OCI-LY1 (cell line): ENCODE measurements around the gene PGAM5.

Experiments used
- H2AFZ ChIP-seq: fragments of 200-600 bp; sonication (generic), shearing (Covaris generic); 2 replicates; pipeline ENCODE4 v1.6.0; 2014; ENCODE audit warnings: antibody characterized with exemption, mild to moderate bottlenecking, low read length
- H3F3A ChIP-seq: fragments of 200-600 bp; sonication (generic), shearing (Covaris generic); 2 replicates; pipeline ENCODE4 v1.6.0; 2014; ENCODE audit warnings: mild to moderate bottlenecking, antibody characterized with exemption, low read length, moderate library complexity; ENCODE audit not compliant: insufficient read depth
- H3K27ac ChIP-seq: fragments of 200-600 bp; sonication (generic); 2 replicates; pipeline ENCODE4 v1.5.1; 2014; ENCODE audit warnings: low read length, mixed run types, mild to moderate bottlenecking, low read depth; ENCODE audit not compliant: poor library complexity, severe bottlenecking
- H3K27me3 ChIP-seq: fragments of 200-600 bp; sonication (generic); 2 replicates; pipeline ENCODE4 v1.6.0; 2014; ENCODE audit warnings: antibody characterized with exemption, mild to moderate bottlenecking, low read length, moderate library complexity; ENCODE audit not compliant: insufficient read depth
- H3K36me3 ChIP-seq: fragments of 200-600 bp; sonication (generic); 2 replicates; pipeline ENCODE4 v1.6.1; 2014; ENCODE audit warnings: mild to moderate bottlenecking, antibody characterized with exemption, low read length, moderate library complexity, mixed read lengths; ENCODE audit not compliant: insufficient read depth
- H3K4me1 ChIP-seq: fragments of 200-600 bp; sonication (generic); 2 replicates; pipeline ENCODE4 v1.5.1; 2014; ENCODE audit warnings: mild to moderate bottlenecking, low read length, moderate library complexity; ENCODE audit not compliant: insufficient read depth, severe bottlenecking
- H3K4me2 ChIP-seq: fragments of 200-600 bp; sonication (generic), shearing (Covaris generic); 2 replicates; pipeline ENCODE4 v1.6.1; 2014; ENCODE audit warnings: low read length
- H3K4me3 ChIP-seq: fragments of 200-600 bp; sonication (generic); 2 replicates; pipeline ENCODE4 v1.5.1; 2014; ENCODE audit warnings: low read length, low read depth, mild to moderate bottlenecking, mixed read lengths; ENCODE audit not compliant: poor library complexity, severe bottlenecking
- H3K79me2 ChIP-seq: fragments of 200-600 bp; shearing (Covaris generic); 2 replicates; pipeline ENCODE4 v1.6.1; 2016; ENCODE audit warnings: mixed run types, low read length, mixed read lengths; ENCODE audit not compliant: insufficient read depth
- H3K9ac ChIP-seq: fragments of 200-600 bp; sonication (generic), shearing (Covaris generic); 2 replicates; pipeline ENCODE4 v1.6.1; 2014; ENCODE audit warnings: mild to moderate bottlenecking, low read length, mixed read lengths
- H3K9me2 ChIP-seq: fragments of 200-600 bp; sonication (generic), shearing (Covaris generic); 2 replicates; pipeline ENCODE4 v1.6.1; 2014; ENCODE audit warnings: low read depth, mild to moderate bottlenecking, low read length, mixed read lengths
- H3K9me3 ChIP-seq: fragments of 200-600 bp; shearing (Covaris generic); 2 replicates; pipeline ENCODE4 v1.6.1; 2014; ENCODE audit warnings: low read length, mixed read lengths
- H4K20me1 ChIP-seq: fragments of 200-600 bp; sonication (generic), shearing (Covaris generic); 2 replicates; pipeline ENCODE4 v1.6.0; 2016; ENCODE audit warnings: mild to moderate bottlenecking, low read length; ENCODE audit not compliant: insufficient read depth
- EZH2 ChIP-seq: fragments of 200-600 bp; sonication (generic), shearing (Covaris generic); IDR thresholded peaks from 2 replicates; pipeline ENCODE4 v1.8.0; 2017; ENCODE audit warnings: borderline replicate concordance, mixed run types, mild to moderate bottlenecking, antibody characterized with exemption, low read length, moderate library complexity, mixed read lengths
- TF ChIP-seq, protein P1 (sequence below): fragments of 200-600 bp; sonication (generic), shearing (Covaris generic); IDR thresholded peaks from 2 replicates; pipeline ENCODE4 v1.5.1; 2017; ENCODE audit warnings: mild to moderate bottlenecking, antibody characterized with exemption, low read length, moderate library complexity, mixed read lengths

Gene PGAM5

DNA sequence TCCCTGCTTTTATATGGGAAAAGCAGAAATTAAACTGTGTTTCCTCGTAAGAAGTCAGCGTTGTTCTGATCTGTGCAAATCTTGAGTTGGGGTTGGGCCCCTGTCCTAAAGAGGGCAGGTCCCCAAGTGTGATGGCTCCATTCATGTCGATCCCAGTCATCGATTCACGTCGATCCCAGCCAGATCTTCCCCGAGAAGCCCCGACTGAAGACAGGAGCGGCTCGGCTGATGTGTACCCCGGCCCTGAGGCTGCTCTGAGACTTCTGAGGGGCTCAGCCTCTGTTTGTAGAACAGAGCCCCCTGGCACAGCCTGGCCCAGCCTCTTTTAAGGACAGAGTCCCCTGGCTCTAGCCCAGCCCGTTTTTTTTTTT, 9.3 kb downstream of the PGAM5 start:
- Histone ChIP-seq H3K79me2 (no peaks in the 10 kb centered on the region), H3F3A (0 out of 2 replicates have a peak, but pooled peaks cover 3% of the 10 kb centered on the region), H3K9me3 (no peaks in the 10 kb centered on the region), H3K9me2 (no peaks in the 10 kb centered on the region), H3K4me2 (no peak overlapping the region), H3K4me3 (no peak overlapping the region), H3K27me3 (no peaks in the 10 kb centered on the region), H3K27ac (no peak overlapping the region), H4K20me1 (no peaks in the 10 kb centered on the region), H2AFZ (no peak overlapping the region), H3K4me1 (no peaks in the 10 kb centered on the region), H3K9ac (no peak overlapping the region), H3K36me3 (peaks cover 90% of the 10 kb centered on the region)
- TF ChIP-seq EZH2, result no peak
- TF ChIP-seq, protein P1, sequence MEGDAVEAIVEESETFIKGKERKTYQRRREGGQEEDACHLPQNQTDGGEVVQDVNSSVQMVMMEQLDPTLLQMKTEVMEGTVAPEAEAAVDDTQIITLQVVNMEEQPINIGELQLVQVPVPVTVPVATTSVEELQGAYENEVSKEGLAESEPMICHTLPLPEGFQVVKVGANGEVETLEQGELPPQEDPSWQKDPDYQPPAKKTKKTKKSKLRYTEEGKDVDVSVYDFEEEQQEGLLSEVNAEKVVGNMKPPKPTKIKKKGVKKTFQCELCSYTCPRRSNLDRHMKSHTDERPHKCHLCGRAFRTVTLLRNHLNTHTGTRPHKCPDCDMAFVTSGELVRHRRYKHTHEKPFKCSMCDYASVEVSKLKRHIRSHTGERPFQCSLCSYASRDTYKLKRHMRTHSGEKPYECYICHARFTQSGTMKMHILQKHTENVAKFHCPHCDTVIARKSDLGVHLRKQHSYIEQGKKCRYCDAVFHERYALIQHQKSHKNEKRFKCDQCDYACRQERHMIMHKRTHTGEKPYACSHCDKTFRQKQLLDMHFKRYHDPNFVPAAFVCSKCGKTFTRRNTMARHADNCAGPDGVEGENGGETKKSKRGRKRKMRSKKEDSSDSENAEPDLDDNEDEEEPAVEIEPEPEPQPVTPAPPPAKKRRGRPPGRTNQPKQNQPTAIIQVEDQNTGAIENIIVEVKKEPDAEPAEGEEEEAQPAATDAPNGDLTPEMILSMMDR, result no peak

DNA sequence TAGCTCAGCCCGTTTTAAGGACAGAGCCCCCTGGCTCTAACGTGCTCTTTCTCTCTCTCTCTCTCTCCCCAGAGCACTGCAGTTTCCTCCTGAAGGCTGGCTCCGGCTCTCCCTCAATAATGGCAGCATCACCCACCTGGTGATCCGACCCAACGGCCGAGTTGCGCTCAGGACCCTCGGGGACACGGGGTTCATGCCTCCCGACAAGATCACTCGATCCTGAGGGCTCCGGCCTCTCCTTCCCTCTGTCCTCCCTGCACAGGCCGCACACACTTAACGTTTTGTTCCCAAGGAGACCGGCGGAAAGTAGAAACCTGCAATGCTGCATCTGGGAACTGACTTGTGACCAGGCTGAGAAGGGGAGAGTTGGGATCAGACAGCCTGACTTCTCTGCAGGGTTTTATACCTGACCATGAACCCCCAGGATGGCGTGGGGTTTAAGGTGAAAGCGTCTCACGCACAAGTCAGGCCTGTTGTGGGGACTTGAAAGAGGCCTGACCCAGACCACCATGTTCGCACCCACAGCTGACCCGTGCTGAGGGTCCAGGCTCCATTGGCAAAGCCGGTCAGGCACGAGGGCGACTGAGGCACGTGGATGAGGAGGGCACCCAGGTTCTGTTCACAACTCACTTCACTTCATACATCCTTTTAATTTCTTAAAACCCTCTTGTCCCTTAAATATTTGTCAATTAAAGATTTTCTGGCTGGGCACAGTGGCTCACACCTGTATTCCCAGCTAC, 10.1 kb downstream of the PGAM5 start:
- H3K79me2 ChIP-seq, result no peaks in the 10 kb centered on the region
- TF ChIP-seq EZH2, result no peak
- TF ChIP-seq, protein P1, result no peak
- H4K20me1 ChIP-seq, result no peaks in the 10 kb centered on the region

DNA sequence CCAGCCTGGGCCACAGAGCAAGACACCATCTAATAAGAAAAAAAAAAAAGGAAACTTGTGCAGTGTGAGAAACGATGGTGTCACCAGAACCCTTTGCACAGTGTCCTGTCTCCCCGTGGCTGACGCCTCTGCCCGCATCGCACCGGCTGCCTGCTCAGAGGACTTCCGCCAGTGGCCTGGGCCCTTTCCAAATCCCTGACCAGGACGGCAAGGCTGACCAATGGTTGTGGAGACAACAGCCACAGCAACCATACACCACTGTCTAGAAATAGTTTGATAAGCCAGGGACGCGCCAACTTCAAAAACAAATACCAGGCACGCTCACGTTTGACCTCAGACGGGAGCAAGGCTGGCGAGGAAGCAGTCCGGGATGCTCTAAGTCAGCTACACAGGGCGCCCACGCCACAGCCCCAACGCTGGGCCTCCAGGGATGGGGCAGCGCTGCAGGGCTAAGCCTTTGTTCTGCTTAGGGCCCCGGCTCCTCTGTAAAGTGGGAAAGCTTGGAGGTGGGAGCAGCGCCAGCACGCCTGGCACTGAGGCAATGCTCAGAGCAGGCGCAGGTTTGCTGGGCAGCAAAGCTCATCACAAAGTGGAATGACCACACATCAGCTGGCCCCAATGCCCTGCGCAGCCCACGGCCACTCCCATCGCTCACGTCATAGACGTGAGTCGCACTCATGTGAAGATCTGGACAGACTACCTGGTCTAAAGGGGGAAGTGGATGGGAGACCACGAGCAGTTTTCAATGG, 12.5 kb downstream of the PGAM5 start:
- peaks cover 93% of the 10 kb centered on the region for H3K36me3 ChIP-seq
- no peaks in the 10 kb centered on the region for H3K4me1 ChIP-seq
- H2AFZ ChIP-seq, result no peak overlapping the region
- H3K9me3 ChIP-seq, result no peaks in the 10 kb centered on the region
- H3K9ac ChIP-seq, result no peak overlapping the region
- no peaks in the 10 kb centered on the region for H3K27me3 ChIP-seq
- no peaks in the 10 kb centered on the region for H3K79me2 ChIP-seq
- no peak overlapping the region for H3K4me2 ChIP-seq
- no peak overlapping the region for H3K27ac ChIP-seq
- H4K20me1 ChIP-seq, result no peaks in the 10 kb centered on the region
- no peak overlapping the region for H3K4me3 ChIP-seq
- 0 out of 2 replicates have a peak, but pooled peaks cover 14% of the 10 kb centered on the region for H3F3A ChIP-seq
- TF ChIP-seq EZH2, result no peak
- H3K9me2 ChIP-seq, result no peaks in the 10 kb centered on the region

More for the DNA sequence above, 10.1 kb downstream of the PGAM5 start:
- Histone ChIP-seq H3K27me3 (no peaks in the 10 kb centered on the region), H3K4me1 (no peaks in the 10 kb centered on the region), H3K4me3 (no peak overlapping the region), H3K9ac (no peak overlapping the region), H3K36me3 (peaks cover 91% of the 10 kb centered on the region), H2AFZ (no peak overlapping the region), H3K9me2 (no peaks in the 10 kb centered on the region), H3K4me2 (no peak overlapping the region), H3F3A (0 out of 2 replicates have a peak, but pooled peaks cover 6% of the 10 kb centered on the region), H3K9me3 (no peaks in the 10 kb centered on the region), H3K27ac (no peak overlapping the region)
